Activated CD4-positive, alpha-beta T cell treated with anti-CD3 and anti-CD28 coated beads, Interleukin-2, amount 50 U/mL, for 4 hours (primary cell): ENCODE results near the gene AMN.
"Not testable (repeated sequence)": the region's sequence is repeated elsewhere in the genome, so short reads cannot be mapped to it uniquely, and the experiment has no call there.

Source experiments
- DNase-seq, 2 experiments: peaks; one replicate each; pipeline ENCODE4 v3.0.0-alpha.2; 2020

The AMN gene

DNA sequence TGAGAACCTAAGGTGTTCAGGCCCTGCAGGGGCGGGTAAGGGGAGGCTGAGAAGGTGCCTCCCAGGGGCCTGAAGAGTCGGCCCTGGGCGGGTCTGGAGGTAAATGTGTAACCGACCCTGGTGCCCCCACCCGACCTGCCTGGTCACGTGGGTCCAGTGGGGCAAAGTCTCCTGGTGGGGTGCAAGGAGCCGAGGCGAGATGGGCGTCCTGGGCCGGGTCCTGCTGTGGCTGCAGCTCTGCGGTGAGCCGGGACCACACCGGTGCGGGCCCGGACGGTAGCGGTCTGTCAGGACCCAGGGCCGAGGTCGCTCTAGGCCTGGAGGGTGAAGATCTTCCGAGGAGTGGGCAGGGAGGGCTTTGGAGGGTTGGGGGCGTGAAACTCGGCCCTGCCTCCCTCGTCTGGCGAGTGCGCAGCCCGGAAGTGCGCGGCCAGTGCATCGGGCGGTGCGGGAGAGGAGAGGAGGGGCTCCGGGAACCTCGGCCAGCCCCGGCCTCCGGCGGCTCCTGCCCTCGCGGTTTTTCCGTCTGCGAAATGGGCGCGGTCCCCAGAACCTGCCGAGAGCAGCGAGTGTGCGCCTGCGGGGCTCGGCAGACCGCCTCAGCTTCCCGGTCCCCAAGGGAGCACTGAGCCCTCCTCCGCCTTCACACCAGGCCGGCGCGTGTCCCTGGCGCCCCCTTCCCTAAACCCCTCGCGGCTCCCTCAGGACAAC, at the start of gene AMN:
Gene AMN (plus strand): TSS at position 174 of the 711 bp plus-strand sequence. CDS start 26 bp downstream, at position 200.
- DNase-seq: no peak

DNA sequence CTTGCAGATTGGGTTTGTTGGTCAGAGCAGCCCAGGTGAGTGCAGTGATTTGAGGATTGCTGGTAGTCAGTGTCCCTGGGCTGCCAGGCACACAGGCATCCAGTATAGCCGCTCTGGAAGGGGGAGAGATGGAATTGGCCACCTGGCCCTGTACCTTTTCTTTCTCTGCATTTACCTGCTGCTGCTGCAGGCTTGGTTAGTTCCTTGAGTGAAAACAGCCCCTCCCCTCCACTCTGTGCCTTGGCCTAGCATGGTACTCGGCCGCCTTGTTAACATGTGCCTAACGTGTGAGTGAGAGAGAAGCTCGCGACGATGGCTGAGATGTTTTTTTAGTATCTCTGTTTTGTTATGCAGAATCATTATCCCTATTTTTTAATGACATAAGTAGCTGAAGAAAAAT, 49.3 kb upstream of the AMN start:
- no peak for DNase-seq

DNA sequence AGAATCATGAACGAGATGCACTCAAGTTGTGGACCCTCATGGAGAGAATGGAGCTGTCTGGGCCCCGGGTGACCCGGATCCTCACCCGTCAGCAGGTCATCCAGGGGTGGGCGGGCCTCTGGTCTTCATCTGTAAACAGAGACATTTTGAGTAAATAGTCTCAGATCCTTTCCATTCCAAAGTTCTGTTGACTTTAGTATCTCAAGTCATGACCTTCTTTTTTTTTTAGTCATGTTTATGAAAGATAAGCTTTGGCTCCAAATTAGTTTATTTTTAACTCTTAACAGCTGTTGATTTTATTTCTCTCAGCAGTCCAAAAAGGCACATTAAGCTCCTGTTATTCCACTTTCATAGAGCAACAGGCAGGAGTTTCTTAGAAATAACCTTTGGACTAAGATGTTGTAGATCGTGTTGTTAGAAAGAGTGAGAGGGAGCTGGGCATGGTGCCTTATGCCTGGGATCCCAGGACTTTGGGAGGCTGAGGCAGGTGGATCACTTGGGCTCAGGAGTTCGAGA, 48.9 kb upstream of the AMN start:
- DNase-seq: no peak

DNA sequence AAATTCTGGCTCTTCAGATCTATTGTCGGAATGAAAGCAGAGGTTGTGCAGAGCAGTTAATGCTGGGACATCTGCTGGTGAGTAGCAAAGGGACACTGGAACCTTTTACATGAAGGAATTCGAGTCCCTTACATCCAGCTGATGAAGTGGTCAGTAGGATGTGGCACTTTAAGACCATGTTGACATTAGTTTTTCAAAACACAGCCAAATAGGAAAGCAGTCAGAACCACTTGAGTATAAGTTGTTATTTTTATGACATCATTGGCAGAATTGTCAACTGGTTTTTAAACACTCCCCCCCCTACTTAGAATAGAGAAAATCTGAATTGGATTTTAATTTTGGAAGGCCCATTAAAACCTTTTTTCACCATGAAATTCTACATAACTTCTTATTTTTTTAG, 46.8 kb upstream of the AMN start:
- DNase-seq: no peak

DNA sequence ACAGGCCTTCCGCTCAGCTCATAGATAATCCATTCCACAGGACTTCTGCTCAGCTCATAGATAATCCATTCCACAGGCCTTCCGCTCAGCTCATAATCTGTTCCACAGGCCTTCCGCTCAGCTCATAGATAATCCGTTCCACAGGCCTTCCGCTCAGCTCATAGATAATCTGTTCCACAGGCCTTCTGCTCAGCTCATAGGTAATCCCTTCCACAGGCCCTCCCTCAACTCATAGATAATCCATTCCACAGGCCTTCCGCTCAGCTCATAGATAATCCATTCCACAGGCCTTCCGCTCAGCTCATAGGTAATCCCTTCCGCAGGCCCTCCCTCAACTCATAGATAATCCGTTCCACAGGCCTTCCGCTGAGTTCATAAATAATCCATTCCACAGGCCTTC, 45.0 kb upstream of the AMN start:
- not testable (repeated sequence) for DNase-seq

DNA sequence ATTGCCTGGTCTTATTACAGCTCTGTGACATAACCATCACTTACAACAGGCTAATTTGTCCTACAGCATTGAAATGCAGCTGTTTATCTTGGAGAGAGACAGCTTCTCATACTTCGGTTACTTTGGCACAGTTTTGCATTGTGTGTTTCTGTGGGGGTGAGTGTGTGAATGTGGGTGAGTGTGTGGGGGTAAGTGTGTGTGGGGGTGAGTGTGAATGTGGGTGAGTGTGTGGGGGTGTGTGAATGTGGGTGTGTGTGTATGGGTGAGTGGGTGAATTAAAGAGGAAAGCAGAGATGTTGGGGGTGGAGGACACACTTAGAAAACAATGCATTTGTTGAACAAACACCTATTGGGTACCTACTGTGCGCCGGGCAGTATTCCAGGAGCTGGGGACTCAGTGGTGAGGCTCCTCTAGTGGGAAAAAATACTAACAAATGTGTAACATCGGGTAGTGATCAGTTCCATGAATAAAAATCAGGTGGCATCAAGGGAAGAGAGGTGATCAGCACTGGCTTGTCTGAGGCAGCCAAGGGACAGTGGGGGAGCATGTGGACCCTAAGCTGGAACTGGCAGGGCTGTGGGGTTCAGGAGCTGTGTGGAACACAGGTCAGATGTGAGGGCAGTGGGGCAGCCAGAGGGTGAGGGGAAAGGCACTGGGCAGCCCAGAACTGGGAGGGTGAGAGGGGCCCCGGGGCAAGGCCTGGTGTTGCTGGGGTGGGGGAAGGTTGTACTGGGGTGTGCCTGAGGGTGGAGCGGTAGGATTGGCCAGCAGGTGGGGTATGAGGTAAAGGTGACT, 44.1 kb upstream of the AMN start:
- no peak for DNase-seq

DNA sequence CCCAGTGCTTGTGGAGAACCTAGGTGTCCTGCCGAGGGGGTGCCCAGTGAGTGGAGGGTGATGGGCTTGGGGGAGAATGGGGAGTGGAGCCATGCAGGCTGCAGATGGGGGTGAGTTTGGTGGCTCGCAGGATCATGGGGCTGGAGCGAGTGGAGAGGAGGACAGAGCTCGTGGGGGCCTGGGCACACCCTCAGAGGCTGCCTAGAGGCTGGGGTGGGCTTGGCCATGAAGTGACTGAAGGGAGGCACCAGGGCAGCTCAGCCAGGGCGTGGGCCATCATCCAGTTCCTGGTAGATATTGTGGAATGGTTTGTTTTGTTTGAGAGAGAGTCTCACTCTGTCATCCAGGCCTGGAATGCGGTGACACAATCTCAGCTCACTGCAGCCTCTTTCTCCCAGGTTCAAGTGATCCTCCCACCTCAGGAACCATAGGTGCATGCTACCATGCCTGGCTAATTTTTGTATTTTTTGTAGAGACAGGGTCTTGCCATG, 43.4 kb upstream of the AMN start:
- no peak for DNase-seq

DNA sequence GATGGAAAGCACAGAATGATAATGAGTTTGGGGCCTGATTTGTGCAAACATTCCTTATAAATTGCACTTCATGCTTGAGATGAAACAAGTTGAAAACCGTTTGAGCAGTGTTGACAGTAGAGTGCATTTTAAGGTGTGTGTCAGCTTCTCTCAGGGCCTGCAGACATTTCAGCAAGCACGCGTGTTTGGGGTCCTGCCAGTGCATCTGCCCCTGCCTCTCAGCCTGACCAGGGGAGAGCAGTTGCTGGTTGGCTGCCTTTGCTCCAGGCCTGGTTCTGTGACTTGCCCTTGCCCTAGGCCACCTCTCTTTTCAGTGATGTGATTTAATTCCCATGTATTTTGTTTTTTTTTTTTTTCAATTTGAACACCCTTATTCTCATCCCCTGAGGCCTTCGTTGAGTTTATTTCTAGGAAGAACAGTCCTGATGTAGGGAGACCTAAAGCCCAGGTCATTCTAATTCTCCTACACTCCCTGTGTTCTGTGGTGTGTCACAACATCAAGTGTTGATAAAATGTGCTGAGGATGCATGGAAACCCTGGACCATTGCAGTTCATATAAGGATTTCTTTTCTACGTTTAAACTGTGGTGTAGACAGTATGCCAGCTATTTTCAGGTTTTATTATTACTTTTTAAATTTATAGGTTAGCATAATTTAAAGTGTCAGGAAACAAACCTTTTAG, 40.1 kb upstream of the AMN start:
- DNase-seq: no peak

DNA sequence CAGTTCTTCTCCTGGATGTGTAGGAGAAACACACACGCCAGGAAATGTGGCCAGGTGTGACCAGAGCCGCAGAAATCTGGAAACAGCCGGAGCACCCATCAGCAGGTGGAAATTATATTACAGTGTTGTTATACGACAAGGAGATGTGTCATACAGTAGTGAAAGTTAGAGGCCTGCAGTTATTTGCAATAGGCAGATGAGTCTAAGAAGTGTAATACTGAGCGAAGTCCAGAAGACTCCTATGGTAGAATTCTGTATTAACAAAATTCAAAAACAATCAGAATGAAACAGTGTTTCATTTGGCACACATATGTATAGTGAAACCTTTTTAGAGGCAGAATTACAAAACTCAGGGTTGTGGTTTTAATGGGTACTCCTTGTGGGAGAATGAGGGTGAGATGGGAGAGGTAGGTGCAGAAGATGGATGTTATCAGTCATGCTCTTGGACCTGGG, 39.3 kb upstream of the AMN start:
- no peak for DNase-seq

DNA sequence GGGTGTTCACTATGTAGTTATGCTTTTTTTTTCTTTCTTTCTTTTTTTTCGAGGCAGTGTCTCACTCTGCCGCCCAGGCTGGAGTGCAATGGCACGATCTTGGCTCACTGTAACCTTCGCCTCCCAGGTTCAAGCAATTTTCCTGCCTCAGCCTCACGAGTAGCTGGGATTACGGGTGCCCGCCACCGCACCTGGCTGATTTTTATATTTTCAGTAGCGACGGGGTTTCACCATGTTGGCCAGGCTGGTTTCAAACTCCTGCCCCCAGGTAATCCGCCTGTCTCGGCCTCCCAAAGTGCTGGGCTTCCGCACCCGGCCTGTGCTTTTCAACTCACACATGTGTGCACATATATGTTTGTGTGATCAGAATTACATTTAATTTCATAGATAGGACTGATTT, 38.9 kb upstream of the AMN start:
- no peak for DNase-seq

DNA sequence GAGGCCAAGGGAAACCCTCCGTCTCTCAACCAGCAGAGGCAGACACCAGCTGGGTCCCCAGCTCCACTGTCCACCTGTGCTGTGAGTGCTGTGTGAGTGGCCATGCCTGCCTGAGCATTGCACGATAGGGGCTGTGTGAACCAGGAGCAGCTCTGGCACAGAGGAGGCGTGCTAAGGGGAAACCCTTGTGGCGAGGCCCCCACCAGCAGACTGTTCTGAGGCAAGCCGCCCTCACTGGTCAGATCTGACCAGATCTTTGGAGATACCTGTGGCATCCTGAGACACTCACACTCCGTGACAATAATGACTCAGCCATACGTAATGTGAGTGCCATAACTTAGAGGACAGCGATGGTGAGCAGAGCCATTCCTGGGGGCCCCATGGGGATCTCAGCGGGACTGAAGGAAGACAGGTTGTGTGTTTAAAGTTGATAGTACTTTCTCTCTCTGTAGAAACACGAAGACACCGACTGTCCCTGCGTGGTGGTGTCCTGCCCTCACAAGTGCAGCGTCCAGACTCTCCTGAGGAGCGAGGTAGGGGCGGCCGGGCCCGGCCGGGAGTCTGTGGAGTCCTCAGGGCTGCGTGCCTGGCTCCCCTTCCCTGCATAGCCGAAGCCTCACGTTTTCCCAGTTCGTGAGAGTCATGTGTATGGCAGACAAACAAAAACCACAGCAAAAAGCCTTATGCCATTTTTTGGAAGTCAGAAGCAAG, 36.6 kb upstream of the AMN start:
- no peak for DNase-seq

DNA sequence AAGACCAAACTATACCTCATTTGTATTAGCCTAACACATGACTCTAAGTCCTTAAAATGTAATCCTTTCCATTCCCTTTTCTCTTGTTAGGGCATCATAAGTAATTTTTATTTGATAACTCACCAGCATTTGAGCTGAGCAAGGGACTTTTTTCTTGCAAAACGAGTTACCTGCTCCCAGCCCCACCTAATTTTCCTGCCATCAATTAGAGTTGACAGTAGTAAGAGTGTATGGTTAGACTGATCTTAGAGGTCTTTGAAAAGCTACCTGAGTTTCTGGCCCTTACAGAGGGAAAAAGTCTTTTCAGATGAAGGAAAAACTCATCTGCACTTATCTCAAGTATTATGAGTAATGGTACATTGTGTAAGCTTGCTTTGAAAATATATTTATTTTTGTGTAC, 33.7 kb upstream of the AMN start:
- DNase-seq: no peak

DNA sequence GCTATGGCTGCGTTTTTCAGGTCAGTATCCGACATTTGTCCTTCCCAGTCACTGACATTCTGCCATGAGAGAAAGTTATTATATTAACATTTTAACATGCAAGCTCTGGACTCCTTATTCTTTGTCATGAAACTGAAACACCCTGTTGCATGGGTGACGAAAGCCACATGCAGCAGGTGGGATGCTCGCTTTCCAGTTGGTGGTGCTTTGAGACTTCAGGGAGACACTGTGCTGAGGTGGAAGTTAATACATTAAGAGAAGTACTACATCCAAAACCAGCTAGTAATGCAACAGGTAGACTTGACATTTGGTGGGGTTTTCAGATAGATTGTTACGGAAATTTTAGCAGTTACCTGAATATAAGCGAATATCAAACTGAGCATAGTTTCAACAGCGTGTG, 32.8 kb upstream of the AMN start:
- no peak for DNase-seq

DNA sequence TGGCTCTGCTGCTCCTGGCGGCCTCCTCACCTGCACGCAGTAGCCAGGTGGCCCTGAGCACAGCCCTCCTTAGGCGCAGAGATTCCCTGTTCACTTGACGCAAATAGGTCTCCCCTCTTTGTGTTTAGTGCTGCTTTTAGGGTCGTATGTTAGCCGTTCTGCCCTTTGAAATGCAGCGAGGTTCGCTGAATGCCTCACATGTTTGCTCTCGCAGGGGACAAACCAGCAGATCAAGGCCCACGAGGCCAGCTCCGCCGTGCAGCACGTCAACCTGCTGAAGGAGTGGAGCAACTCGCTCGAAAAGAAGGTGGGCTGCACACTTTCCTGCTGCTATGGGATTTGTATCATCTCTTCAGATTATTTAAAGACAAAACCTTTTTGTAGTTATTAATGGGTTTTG, 31.4 kb upstream of the AMN start:
- DNase-seq: no peak

DNA sequence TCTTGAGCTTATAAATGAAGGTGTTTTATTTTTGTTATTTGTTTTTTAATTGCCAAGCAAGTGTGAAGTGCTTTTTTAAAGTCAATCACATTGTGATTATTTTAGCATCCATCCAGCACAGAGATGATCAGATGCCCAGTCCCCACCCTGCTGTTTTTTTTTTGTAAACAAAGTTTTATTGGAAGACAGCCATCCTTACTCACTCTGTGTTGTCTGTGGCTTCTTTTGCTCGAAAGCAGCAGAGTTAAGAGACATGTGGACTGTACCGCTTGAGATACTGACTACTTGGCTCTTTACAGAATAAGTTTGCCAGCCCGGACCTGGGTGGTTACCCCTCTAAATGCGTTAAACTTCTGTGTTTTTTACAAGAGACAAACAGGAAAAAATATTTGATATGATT, 30.9 kb upstream of the AMN start:
- no peak for DNase-seq

DNA sequence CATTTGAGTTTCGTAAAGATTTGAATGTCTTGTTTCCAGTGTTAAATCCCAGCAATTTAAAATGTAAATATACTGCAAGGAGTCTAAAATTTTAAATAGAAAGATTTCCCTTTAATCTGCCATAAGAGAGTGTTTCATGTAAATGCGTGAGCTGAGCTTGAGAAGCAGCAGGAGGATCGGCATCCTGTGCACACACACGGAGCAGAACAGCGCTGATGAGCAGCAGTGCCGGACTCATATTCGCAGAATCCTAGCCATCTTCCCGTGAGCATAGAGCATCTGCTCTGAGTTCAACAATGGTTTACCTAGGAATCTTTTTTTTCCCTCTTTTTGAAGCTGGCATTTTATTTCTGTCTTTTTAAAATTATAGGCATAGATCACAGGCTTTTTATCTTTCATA, 29.8 kb upstream of the AMN start:
- no peak for DNase-seq

DNA sequence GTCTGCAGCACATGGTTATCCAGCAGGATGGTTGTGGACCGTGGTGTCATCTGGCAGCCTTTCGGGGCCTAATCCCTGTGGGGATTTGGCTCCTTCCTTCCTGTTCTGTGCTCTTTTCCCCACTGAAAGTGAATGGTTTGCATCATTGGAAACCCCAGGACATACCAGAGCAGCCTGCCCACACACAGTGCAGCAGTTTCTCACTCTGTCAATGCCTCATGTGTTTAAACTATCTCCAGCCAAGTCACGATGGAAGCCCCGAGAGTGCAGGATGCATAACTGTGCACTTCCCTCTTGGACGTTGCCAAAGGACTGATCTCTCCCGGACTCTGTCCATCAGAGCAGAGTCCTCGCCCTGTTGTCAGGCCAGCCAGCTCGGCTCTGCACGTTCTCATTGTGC, 29.0 kb upstream of the AMN start:
- no peak for DNase-seq

DNA sequence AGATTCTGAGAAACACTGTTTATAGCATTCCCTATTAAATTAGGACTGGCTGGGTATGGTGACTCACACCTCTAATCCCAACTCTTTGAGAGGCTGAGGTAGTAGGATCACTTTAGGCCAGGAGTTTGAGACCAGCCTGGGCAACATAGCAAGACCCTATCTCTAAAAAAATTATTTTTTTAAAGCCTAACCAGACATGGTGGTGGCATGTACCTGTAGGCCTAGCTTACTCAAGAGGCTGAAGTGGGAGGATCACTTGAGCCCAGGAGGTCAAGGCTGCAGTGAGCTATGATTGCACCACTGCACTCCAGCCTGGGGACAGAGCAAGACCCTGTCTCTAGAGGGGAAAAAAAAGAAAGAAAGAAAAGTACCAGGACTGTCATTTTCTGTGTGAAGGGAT, 25.7 kb upstream of the AMN start:
- not testable (repeated sequence) for DNase-seq

DNA sequence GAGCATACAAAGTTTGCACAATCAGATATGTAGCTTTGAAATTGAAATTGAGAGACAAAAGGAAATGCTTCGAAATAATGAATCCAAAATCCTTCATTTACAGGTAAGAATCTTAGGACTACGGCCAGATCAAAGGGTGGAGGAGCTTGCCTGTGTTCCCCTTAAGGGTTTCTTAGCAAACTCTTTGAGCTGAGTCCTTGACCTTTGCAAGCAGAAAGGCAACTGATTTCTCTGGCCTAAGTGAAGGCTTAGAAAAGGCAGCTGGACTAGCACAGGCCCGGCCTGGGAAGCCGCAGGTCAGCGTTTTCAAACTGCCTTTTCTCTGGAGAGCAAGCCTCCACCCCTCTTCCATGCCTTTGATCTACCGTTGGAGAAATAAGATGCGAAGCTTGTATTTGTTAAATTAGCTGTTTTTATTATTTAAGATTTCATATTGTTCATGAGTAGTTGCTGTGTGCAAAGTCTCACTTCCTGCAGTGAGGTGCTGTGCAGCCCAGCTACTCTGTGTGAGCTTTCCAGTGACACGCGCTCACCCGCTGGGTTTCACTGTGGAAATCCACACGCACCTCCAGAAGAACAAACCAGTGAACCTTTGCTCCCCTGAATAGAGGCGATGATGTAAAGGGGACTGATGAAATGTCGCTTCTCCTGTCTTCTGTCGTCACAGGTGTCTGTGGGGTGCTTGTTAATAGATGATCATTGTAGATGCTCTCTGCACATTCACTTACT, 25.0 kb upstream of the AMN start:
- DNase-seq: no peak

DNA sequence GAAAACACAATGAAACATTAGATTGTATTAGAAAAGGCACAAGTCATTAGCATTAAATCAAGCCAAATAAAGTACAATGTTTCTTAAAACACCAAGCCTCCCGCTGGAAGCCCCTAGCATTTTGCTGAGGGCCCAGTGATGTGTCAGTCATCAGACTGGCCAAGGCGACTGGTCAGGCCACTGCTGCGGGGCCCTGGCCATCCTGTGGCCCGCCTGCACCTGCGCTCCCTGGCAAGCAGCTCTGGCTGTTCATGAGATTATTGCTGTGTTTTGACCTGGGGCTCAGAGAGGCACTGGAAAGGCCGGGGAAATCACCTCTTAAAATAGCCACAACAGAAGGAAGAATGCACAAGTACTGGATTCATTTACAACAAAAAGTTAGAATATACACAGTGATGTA, 24.2 kb upstream of the AMN start:
- no peak for DNase-seq

DNA sequence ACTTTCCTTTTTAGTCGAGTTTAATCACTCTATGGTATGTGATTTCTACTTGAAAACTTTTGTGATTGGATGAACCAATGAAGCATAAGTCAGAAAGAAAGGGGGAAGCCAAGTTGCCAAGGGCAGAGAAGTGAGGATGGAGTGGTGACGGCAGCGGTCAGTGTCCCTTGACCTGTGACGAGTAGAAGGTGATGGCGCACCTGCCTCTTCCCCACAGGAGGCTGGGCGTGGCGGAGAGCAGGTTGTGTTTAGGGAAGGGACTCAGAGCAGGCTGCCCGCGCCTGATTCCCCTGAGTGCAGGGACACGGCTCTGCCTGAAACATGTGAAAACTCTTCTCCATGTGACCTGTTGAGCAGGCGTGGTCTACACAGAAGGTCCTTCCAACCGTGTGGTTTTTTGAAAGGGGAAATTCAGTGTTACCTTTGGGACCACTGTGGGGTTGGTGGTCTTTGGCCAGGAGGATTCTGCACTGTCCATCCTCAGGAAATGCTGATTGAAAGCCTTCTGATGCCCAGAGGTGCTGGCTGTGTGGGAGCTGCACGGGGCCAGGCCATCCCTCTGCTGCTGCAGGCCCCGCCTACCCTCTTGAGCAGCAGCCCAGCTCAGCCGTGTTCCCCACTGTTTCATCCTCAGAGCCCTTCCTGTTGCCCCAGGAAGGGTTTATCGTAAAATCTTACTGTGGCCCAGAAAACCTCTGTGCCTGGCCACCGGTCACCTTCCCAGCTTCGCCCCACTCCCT, 23.5 kb upstream of the AMN start:
- no peak for DNase-seq
